Endothelial cell of umbilical vein (primary cell): ENCODE results near the gene PRSS21. TPM values are rescaled to one million over a fixed set of nuclear protein-coding genes. Genes with fewer than 3 reads are reported as not detected.

ENCODE experiments used
- BruUV-seq: library from RNA; stranded (reverse); fragments of 400-500 nt; replicated peaks from 2 replicates; lab custom pipeline; 2021; lab: Mats Ljungman, UMichigan
- CTCF ChIA-PET: fragments of 300-600, 350-600 bp; sonication (Branson Sonifier 250); formaldehyde crosslinking; loops from one replicate; lab custom pipeline; 2021; ENCODE audit warnings: antibody characterized with exemption, inconsistent platforms; lab: Charles Lee
- POLR2A ChIA-PET: fragments of 300-600, 350-600 bp; sonication (Branson Sonifier 250); formaldehyde crosslinking; loops from one replicate; lab custom pipeline; 2021; ENCODE audit warnings: antibody characterized with exemption, inconsistent platforms; lab: Charles Lee
- DNase-seq: peaks from one replicate; pipeline ENCODE4 v3.0.0-alpha.2; 2011; ENCODE audit warnings: low read depth, low spot score
- FAIRE-seq: peaks from 2 replicates; lab custom pipeline; 2011; peaks lifted over from hg19 to GRCh38; lab: Jason Lieb, UNC
- H2AFZ ChIP-seq: 2 replicates; pipeline ENCODE4 v1.6.0; 2012; ENCODE audit warnings: low read depth, low read length, control low read depth, inconsistent platforms
- H3K27ac ChIP-seq: 2 replicates; pipeline ENCODE4 v1.5.1; 2011; ENCODE audit warnings: low read depth, mild to moderate bottlenecking, control low read depth, low read length, moderate library complexity; ENCODE audit not compliant: insufficient read depth
- H3K27me3 ChIP-seq, 2 experiments: 2 replicates each; pipeline versions ENCODE4 v1.6.0 to v1.6.1; 2011; ENCODE audit warnings: low read length in 2 of 2, mixed read lengths in 1 of 2; ENCODE audit not compliant: control insufficient read depth in 2 of 2, insufficient read depth in 2 of 2
- H3K36me3 ChIP-seq, 2 experiments: 2 replicates in 1 of 2; 3 replicates in 1 of 2; pipeline ENCODE4 v1.5.1; 2011; ENCODE audit warnings: low read length in 2 of 2, mild to moderate bottlenecking in 1 of 2, moderate library complexity in 1 of 2; ENCODE audit not compliant: control insufficient read depth in 2 of 2, insufficient read depth in 2 of 2; ENCODE audit errors: extremely low read depth in 1 of 2
- H3K4me1 ChIP-seq: 3 replicates; pipeline ENCODE4 v1.5.1; 2011; ENCODE audit warnings: mild to moderate bottlenecking, low read length; ENCODE audit not compliant: control insufficient read depth, insufficient read depth; ENCODE audit errors: extremely low read depth
- H3K4me2 ChIP-seq: 2 replicates; pipeline ENCODE4 v1.6.1; 2011; ENCODE audit warnings: low read length, control low read depth, mixed read lengths; ENCODE audit not compliant: insufficient read depth
- H3K4me3 ChIP-seq, 3 experiments: fragments of 200-600 bp in 1 of 3; sonication (generic), shearing (Covaris generic) in 1 of 3; replicated peaks in 1 of 3; 2 replicates each; pipeline ENCODE4 v1.5.1; 2011 to 2016; ENCODE audit warnings: control low read depth in 3 of 3, low read length in 3 of 3, mild to moderate bottlenecking in 2 of 3, inconsistent platforms in 1 of 3, low read depth in 1 of 3, moderate library complexity in 1 of 3; ENCODE audit not compliant: insufficient read depth in 1 of 3
- H3K79me2 ChIP-seq: 2 replicates; pipeline ENCODE4 v1.6.0; 2012; ENCODE audit warnings: low read length, inconsistent platforms; ENCODE audit not compliant: control insufficient read depth, insufficient read depth
- H3K9ac ChIP-seq: replicated peaks from 2 replicates; pipeline ENCODE3; 2011; ENCODE audit warnings: low read length, control low read depth; ENCODE audit not compliant: insufficient read depth; ENCODE audit errors: extremely low read depth
- H3K9me1 ChIP-seq: replicated peaks from 3 replicates; pipeline ENCODE4 v1.6.0; 2011; ENCODE audit warnings: mild to moderate bottlenecking, low read length; ENCODE audit not compliant: control insufficient read depth, insufficient read depth; ENCODE audit errors: extremely low read depth
- H3K9me3 ChIP-seq: replicated peaks from 2 replicates; pipeline ENCODE4 v1.5.1; 2012; ENCODE audit warnings: low read length, inconsistent platforms; ENCODE audit not compliant: control insufficient read depth, insufficient read depth
- H4K20me1 ChIP-seq: replicated peaks from 2 replicates; pipeline ENCODE3; 2011; ENCODE audit warnings: mild to moderate bottlenecking, low read length; ENCODE audit not compliant: control insufficient read depth, insufficient read depth; ENCODE audit errors: extremely low read depth
- EZH2 ChIP-seq: IDR thresholded peaks from 2 replicates; pipeline ENCODE4 v1.6.1; 2012; ENCODE audit warnings: borderline replicate concordance, low read depth, mild to moderate bottlenecking, moderate library complexity, low read length, inconsistent platforms; ENCODE audit not compliant: severe bottlenecking
- FOS ChIP-seq: IDR thresholded peaks from 2 replicates; pipeline ENCODE4 v1.6.1; 2011; ENCODE audit warnings: mild to moderate bottlenecking, low read length, moderate library complexity, borderline replicate concordance; ENCODE audit not compliant: insufficient read depth
- JUN ChIP-seq: IDR thresholded peaks from 2 replicates; pipeline ENCODE4 v1.6.1; 2011; ENCODE audit warnings: borderline replicate concordance, low read depth; ENCODE audit not compliant: insufficient read length, insufficient read depth
- MYC ChIP-seq: IDR thresholded peaks from one replicate; pipeline ENCODE4 v1.6.1; 2011; ENCODE audit warnings: mild to moderate bottlenecking, low read depth, low read length
- POLR2A ChIP-seq: IDR thresholded peaks from 2 replicates; pipeline ENCODE4 v1.6.1; 2012; ENCODE audit warnings: low read depth, mild to moderate bottlenecking, control low read depth, low read length
- POLR2AphosphoS5 ChIP-seq: IDR thresholded peaks from 2 replicates; pipeline ENCODE4 v1.6.1; 2012; ENCODE audit warnings: low read depth, mild to moderate bottlenecking, control low read depth, low read length, moderate library complexity; ENCODE audit not compliant: insufficient read depth
- dilution Hi-C: fragments of 300-500 bp; cut with MboI; formaldehyde crosslinking; loops from one replicate; pipeline ENCODE4 v1.15.0; 2019; ENCODE audit warnings: low sequenced_read_pairs; ENCODE audit not compliant: extremely low pct_ligation_motif_present
- intact Hi-C: fragments of 100-400 bp; cut with micrococcal nuclease; formaldehyde crosslinking; loops from one replicate; pipeline ENCODE4 v1.10.0; 2022
- polyA plus RNA-seq, 4 experiments: library from polyadenylated mRNA; depleted of rRNA in 3 of 4; stranded (reverse) in 3 of 4; unstranded in 1 of 4; fragments of >200 nt; gene quantifications; 2 replicates each; pipeline versions ENCODE4 v1.2.1 to v1.2.3, GENCODE V29; 2011 to 2012; ENCODE audit warnings: missing spikeins in 1 of 4
- total RNA-seq: library from RNA; stranded (reverse); gene quantifications from 2 replicates; pipeline ENCODE4 v1.2.3, GENCODE V29; 2021
- TF ChIP-seq, protein P1 (sequence below): IDR thresholded peaks from 2 replicates; pipeline ENCODE4 v1.6.1; 2011; ENCODE audit not compliant: insufficient read depth, insufficient read length
- TF ChIP-seq, protein P2 (sequence below), 2 donors: IDR thresholded peaks; 1 replicate in 1 of 2; 2 replicates in 1 of 2; pipeline ENCODE4 v1.5.1; 2011; ENCODE audit warnings: low read length in 2 of 2, mild to moderate bottlenecking in 2 of 2, moderate library complexity in 2 of 2, control low read depth in 1 of 2, inconsistent platforms in 1 of 2, low read depth in 1 of 2; ENCODE audit not compliant: insufficient read depth in 1 of 2; ENCODE audit errors: extremely low read depth in 1 of 2

PRSS21 gene
- total and polyA plus RNA-seq, 2 donors (not counting 3 experiments of a cell fraction or from before 2014, with no cell fraction given), result 0.28 TPM; not detected in 1

DNA sequence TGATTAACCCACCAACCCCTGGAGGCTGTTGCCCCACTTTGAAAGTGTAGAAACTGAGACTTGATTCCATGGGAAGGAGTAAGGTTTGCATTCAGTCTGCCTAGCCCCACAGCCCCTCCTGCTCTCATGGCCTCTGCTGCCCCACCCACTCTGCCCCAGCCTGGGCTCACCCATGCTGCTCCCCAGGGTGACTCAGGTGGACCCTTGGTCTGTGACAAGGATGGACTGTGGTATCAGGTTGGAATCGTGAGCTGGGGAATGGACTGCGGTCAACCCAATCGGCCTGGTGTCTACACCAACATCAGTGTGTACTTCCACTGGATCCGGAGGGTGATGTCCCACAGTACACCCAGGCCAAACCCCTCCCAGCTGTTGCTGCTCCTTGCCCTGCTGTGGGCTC, 12.3 kb upstream of the PRSS21 start:
- H3K79me2 ChIP-seq, result no peaks in the 10 kb centered on the region
- TF ChIP-seq, protein P1, sequence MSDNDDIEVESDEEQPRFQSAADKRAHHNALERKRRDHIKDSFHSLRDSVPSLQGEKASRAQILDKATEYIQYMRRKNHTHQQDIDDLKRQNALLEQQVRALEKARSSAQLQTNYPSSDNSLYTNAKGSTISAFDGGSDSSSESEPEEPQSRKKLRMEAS, result no peak
- no peak for TF ChIP-seq EZH2
- TF ChIP-seq POLR2A, result no peak
- no peak for TF ChIP-seq JUN
- TF ChIP-seq, protein P2, sequence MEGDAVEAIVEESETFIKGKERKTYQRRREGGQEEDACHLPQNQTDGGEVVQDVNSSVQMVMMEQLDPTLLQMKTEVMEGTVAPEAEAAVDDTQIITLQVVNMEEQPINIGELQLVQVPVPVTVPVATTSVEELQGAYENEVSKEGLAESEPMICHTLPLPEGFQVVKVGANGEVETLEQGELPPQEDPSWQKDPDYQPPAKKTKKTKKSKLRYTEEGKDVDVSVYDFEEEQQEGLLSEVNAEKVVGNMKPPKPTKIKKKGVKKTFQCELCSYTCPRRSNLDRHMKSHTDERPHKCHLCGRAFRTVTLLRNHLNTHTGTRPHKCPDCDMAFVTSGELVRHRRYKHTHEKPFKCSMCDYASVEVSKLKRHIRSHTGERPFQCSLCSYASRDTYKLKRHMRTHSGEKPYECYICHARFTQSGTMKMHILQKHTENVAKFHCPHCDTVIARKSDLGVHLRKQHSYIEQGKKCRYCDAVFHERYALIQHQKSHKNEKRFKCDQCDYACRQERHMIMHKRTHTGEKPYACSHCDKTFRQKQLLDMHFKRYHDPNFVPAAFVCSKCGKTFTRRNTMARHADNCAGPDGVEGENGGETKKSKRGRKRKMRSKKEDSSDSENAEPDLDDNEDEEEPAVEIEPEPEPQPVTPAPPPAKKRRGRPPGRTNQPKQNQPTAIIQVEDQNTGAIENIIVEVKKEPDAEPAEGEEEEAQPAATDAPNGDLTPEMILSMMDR (IDR thresholded peaks at IDR 0.05; ENCODE audit: extremely low read depth in 1 of 2, insufficient read depth in 1 of 2, low read depth in 1 of 2, low read length in 2 of 2), result no peak
- TF ChIP-seq POLR2AphosphoS5, result no peak
- no peak for TF ChIP-seq FOS
- TF ChIP-seq MYC, result no peak
- H2AFZ ChIP-seq, result no peak overlapping the region
- no peak overlapping the region for H3K4me3 ChIP-seq
- no peak for DNase-seq
- H3K4me1 ChIP-seq, result no peaks in the 10 kb centered on the region
- peaks cover 5 to 12% of the 10 kb centered on the region in 2 experiments for H3K27me3 ChIP-seq
- H3K4me2 ChIP-seq, result no peak overlapping the region
- no peak overlapping the region for H3K9ac ChIP-seq
- no peaks in the 10 kb centered on the region for H3K9me3 ChIP-seq
- no peak overlapping the region for H3K27ac ChIP-seq
- intact Hi-C loops, result no loop called here
- FAIRE-seq, result no peak
- POLR2A ChIA-PET, result no interaction called here
- no peaks in the 10 kb centered on the region for H3K9me1 ChIP-seq
- dilution Hi-C loops, result no loop called here
- CTCF ChIA-PET, result no interaction called here
- BruUV-seq, result no TSS peak
- no peaks in the 10 kb centered on the region for H3K36me3 ChIP-seq
- H4K20me1 ChIP-seq, result no peaks in the 10 kb centered on the region
